HCT116 (cell line): ENCODE results near the gene MAP2K2.

Experiments
- EZH2 ChIP-seq: fragments of 200-600 bp; sonication (generic); IDR thresholded peaks from 2 replicates; pipeline ENCODE4 v1.6.1; 2017; ENCODE audit warnings: antibody characterized with exemption, mixed run types
- MAX ChIP-seq: IDR thresholded peaks from 2 replicates; pipeline ENCODE4 v1.6.1; 2012
- YY1 ChIP-seq: IDR thresholded peaks from 2 replicates; pipeline ENCODE4 v1.6.1; 2011; ENCODE audit warnings: low read length, low read depth, moderate library complexity, mild to moderate bottlenecking; ENCODE audit not compliant: insufficient replicate concordance; ENCODE audit errors: extremely low read depth

DNA sequence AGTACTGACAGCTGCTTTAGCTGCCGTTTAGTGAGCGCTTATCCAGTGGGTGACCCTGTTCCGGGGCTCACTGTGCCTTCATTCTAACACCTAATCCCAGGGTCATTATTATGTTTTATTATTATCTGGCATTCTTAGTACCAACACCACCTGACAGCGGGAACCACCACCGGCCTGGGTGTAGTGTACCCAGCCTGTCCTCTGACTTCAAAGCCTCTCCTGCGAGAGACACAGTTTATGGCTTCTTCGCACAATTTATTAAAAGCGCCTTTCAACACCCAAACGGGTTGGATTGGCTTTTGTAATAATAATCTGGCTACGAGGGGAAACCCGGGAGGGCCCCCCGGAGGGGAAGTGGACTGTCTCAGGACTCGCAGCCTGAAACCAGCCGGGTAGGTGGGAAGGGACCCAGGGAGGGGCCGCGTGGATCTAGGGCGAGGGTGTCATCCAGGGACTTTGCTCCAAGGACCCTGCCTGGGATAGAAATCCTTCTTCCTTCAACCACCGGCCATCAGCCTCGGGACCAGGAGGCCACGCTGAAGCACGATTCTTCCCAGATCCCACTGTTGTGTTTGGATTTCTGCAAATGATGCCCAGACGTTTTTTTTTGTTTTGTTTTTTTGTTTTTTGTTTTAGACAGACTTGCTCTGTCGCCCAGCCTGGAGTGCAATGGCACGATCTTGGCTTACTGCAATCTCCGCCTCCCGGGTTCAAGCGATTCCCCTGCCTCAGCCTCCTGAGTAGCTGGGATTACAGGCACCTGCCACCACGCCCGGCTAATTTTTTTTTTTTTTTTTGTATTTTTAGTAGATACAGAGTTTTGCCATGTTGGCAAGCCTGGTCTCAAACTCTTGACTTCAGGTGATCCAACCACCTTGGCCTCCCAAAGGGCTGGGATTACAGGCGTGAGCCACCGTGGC is 55.6 kb downstream of the MAP2K2 start:
- TF ChIP-seq YY1 = no peak
- no peak for TF ChIP-seq MAX
- no peak for TF ChIP-seq EZH2
